ENCODE measurements around the gene CELSR1.

- TF ChIP-seq ELF1 (CRISPR knock-in tag; IDR thresholded peaks at IDR 0.05) (no peak), RCOR2 (CRISPR knock-in tag; IDR thresholded peaks at IDR 0.05) (no peak), ZSCAN25 (CRISPR knock-in tag; IDR thresholded peaks at IDR 0.05) (no peak), RXRA (CRISPR knock-in tag; IDR thresholded peaks at IDR 0.05) (no peak), SNAPC5 (CRISPR knock-in tag; IDR thresholded peaks at IDR 0.05; ENCODE audit: borderline replicate concordance) (no peak), PLRG1 (conservative IDR thresholded peaks at IDR 0.05) (no peak)
Measured at GRCh38 chr22:46368422-46368821, 169.0 kb downstream of the CELSR1 start.
